ENCODE measurements around the gene PCSK4. TPM values are rescaled to one million over a fixed set of nuclear protein-coding genes. Genes with fewer than 3 reads are reported as not detected.

Gene PCSK4
- total RNA-seq, 1 donor from 2014 or later, result 1.6 TPM

GRCh38 chr19:1461862-1462261 is 28.3 kb downstream of the PCSK4 start:
- no peak for TF ChIP-seq CTCF (IDR thresholded peaks at IDR 0.05; ENCODE audit: insufficient read depth, low read length, poor library complexity, severe bottlenecking)
- Histone ChIP-seq H3K27me3 (ENCODE audit: control insufficient read depth, insufficient read depth, low read length) (peaks cover 38% of the 10 kb centered on the region), H3K36me3 (ENCODE audit: control insufficient read depth, insufficient read depth, low read length) (no peaks in the 10 kb centered on the region), H3K4me3 (ENCODE audit: low read depth, low read length) (no peak overlapping the region)
- no peak for DNase-seq (ENCODE audit: low read depth)

- H3K36me3 ChIP-seq (ENCODE audit: control insufficient read depth, insufficient read depth, low read length), result no peaks in the 10 kb centered on the region
- TF ChIP-seq CTCF (IDR thresholded peaks at IDR 0.05; ENCODE audit: insufficient read depth, low read length, poor library complexity, severe bottlenecking), result no peak
Observed at GRCh38 chr19:1460033-1460995, 29.8 kb downstream of the PCSK4 start.

GRCh38 chr19:1459479-1459878 is 30.7 kb downstream of the PCSK4 start:
- H3K27me3 ChIP-seq (ENCODE audit: control insufficient read depth, insufficient read depth, low read length), result peaks cover 38% of the 10 kb centered on the region
- H3K4me3 ChIP-seq (ENCODE audit: low read depth, low read length), result no peak overlapping the region
- TF ChIP-seq CTCF (IDR thresholded peaks at IDR 0.05; ENCODE audit: insufficient read depth, low read length, poor library complexity, severe bottlenecking), result no peak
- no peaks in the 10 kb centered on the region for H3K36me3 ChIP-seq (ENCODE audit: control insufficient read depth, insufficient read depth, low read length)
- no peak for DNase-seq (ENCODE audit: low read depth)

More at GRCh38 chr19:1460033-1460995, 29.8 kb downstream of the PCSK4 start:
- no peak overlapping the region for H3K4me3 ChIP-seq (ENCODE audit: low read depth, low read length)
- no peak for DNase-seq (ENCODE audit: low read depth)
- H3K27me3 ChIP-seq (ENCODE audit: control insufficient read depth, insufficient read depth, low read length), result peaks cover 38% of the 10 kb centered on the region

- no peak overlapping the region for H3K4me3 ChIP-seq (ENCODE audit: low read depth, low read length)
- TF ChIP-seq CTCF (IDR thresholded peaks at IDR 0.05; ENCODE audit: insufficient read depth, low read length, poor library complexity, severe bottlenecking), result no peak
- H3K36me3 ChIP-seq (ENCODE audit: control insufficient read depth, insufficient read depth, low read length), result no peaks in the 10 kb centered on the region
- no peak for DNase-seq (ENCODE audit: low read depth)
- H3K27me3 ChIP-seq (ENCODE audit: control insufficient read depth, insufficient read depth, low read length), result peaks cover 52% of the 10 kb centered on the region
Observed at GRCh38 chr19:1457892-1458291, 32.3 kb downstream of the PCSK4 start.

- DNase-seq (ENCODE audit: low read depth), result no peak
- Histone ChIP-seq H3K27me3 (ENCODE audit: control insufficient read depth, insufficient read depth, low read length) (peaks cover 59% of the 10 kb centered on the region), H3K36me3 (ENCODE audit: control insufficient read depth, insufficient read depth, low read length) (no peaks in the 10 kb centered on the region), H3K4me3 (ENCODE audit: low read depth, low read length) (no peak overlapping the region)
- TF ChIP-seq CTCF (IDR thresholded peaks at IDR 0.05; ENCODE audit: insufficient read depth, low read length, poor library complexity, severe bottlenecking), result no peak
Observed at GRCh38 chr19:1457031-1457739, 33.0 kb downstream of the PCSK4 start.

All from kidney epithelial cell (primary cell).